ENCODE data around the gene DCAF11.

Gene DCAF11

GRCh38 chr14:24162093-24162492 lies 47.5 kb downstream of the DCAF11 start:
- DNase-seq = no peak

- no peak for DNase-seq
These were observed 50.0 kb downstream of the DCAF11 start for GRCh38 chr14:24164518-24164991.

DNA sequence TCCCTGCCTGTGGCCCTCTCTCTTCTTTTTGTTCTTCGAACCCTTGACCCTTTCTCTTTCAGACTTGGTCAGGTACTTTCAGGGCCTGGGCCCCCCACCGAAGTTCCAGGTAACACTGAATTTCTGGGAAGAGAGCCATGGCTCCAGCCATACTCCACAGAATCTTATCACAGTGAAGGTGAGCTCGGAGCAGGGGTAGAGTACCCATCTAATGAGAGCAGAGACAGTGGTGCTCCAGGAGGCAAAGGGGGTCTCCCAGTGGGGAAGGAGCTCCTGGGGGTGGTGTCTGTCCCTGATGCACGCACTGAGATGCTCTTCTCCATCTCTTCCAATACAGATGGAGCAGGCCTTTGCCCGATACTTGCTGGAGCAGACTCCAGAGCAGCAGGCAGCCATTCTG lies 51.2 kb downstream of the DCAF11 start:
- no peak for DNase-seq

GRCh38 chr14:24167469-24168114 lies 53.0 kb downstream of the DCAF11 start:
- no peak for DNase-seq

- no peak for DNase-seq
These were observed 57.1 kb downstream of the DCAF11 start, which contains the start of gene REC8 for GRCh38 chr14:24171422-24172260. TSS of gene REC8 (plus strand) at chr14:24172080. CDS start at chr14:24172553, 473 bp downstream.

DNA sequence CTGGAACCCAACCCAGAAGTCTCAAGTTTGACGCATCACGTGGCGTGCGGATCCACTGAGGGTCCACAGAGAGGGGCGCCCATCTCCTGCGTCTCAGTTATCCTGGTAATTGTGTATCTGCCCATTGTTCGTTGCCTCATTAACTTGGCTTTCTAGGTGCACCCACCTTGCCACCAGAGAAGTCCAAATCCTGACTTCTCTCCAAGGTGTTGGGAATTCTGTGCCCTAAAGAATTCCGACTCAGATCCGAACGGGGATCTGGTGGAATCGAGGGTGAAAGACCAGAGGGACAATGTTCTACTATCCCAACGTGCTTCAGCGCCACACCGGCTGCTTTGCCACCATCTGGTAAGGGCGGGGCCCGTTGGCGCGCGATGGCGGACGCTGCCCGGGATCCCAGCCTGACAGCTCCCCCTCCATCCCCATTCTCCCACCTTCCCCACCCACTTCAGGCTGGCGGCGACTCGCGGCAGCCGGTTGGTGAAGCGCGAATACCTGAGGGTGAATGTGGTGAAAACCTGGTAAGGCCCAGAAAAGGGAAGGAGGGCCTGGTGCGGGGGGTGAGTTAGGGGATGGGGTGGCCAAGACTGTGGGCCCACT lies 57.8 kb downstream of the DCAF11 start:
- no peak for DNase-seq

GRCh38 chr14:24172871-24173281 lies 58.3 kb downstream of the DCAF11 start:
- no peak for DNase-seq

All from KG1 (cell line).